IMR-90 (cell line): ENCODE results near the gene PALMD. TPM values are rescaled to one million over a fixed set of nuclear protein-coding genes. Genes with fewer than 3 reads are reported as not detected.

Source experiments
- ATAC-seq: fragments of 200-7000 bp; cut with Tn5 transposase; 2 replicates; pipeline ENCODE4 v1.9.1; 2020; ENCODE audit warnings: low read depth, mild to moderate bottlenecking, moderate library complexity
- BruUV-seq: library from RNA; stranded (reverse); fragments of 400-500 nt; replicated peaks from 2 replicates; lab custom pipeline; 2021; lab: Mats Ljungman, UMichigan
- CTCF ChIA-PET: fragments of 300-600 bp; formaldehyde crosslinking; extraction: SDS; loops from one replicate; lab custom pipeline; 2021; ENCODE audit warnings: antibody characterized with exemption; lab: Yijun Ruan, JAX
- POLR2A ChIA-PET: fragments of 300-600 bp; sonication (Branson Sonifier 250); formaldehyde crosslinking; loops from one replicate; lab custom pipeline; 2022; ENCODE audit warnings: antibody characterized with exemption; ENCODE audit not compliant: unreplicated experiment; lab: Charles Lee
- DNase-seq: peaks from one replicate; pipeline ENCODE4 v3.0.0; 2013
- H2AFZ ChIP-seq: replicated peaks from 2 replicates; pipeline ENCODE3; 2013; ENCODE audit warnings: low read length, mild to moderate bottlenecking; ENCODE audit not compliant: poor library complexity
- H2AK5ac ChIP-seq: 2 replicates; pipeline ENCODE4 v1.6.1; 2013; ENCODE audit warnings: low read depth, low read length, inconsistent platforms
- H2AK9ac ChIP-seq: replicated peaks from 2 replicates; pipeline ENCODE3; 2013; ENCODE audit warnings: mild to moderate bottlenecking, low read depth, low read length, moderate library complexity; ENCODE audit not compliant: poor library complexity
- H2BK120ac ChIP-seq: 2 replicates; pipeline ENCODE4 v1.6.1; 2013; ENCODE audit warnings: low read depth, low read length, inconsistent platforms
- H2BK15ac ChIP-seq: 3 replicates; pipeline ENCODE4 v1.6.1; 2013; ENCODE audit warnings: low read depth, low read length, inconsistent platforms
- H2BK20ac ChIP-seq: 2 replicates; pipeline ENCODE4 v1.6.1; 2013; ENCODE audit warnings: low read depth, mild to moderate bottlenecking, inconsistent platforms, low read length, moderate library complexity
- H2BK5ac ChIP-seq: 2 replicates; pipeline ENCODE4 v1.6.1; 2013; ENCODE audit warnings: mild to moderate bottlenecking, low read depth, low read length, inconsistent platforms; ENCODE audit not compliant: poor library complexity, severe bottlenecking
- H3K14ac ChIP-seq: replicated peaks from 2 replicates; pipeline ENCODE4 v1.6.1; 2013; ENCODE audit warnings: low read depth, low read length, inconsistent platforms
- H3K18ac ChIP-seq: 2 replicates; pipeline ENCODE4 v1.6.1; 2013; ENCODE audit warnings: low read depth, low read length, control low read depth
- H3K23ac ChIP-seq: 2 replicates; pipeline ENCODE4 v1.6.1; 2013; ENCODE audit warnings: low read depth, low read length, inconsistent platforms
- H3K27ac ChIP-seq: 2 replicates; pipeline ENCODE4 v1.5.1; 2013; ENCODE audit warnings: mild to moderate bottlenecking, control low read depth, low read length; ENCODE audit not compliant: insufficient read depth
- H3K27me3 ChIP-seq: 2 replicates; pipeline ENCODE4 v1.6.1; 2013; ENCODE audit warnings: low read length; ENCODE audit not compliant: control insufficient read depth, insufficient read depth
- H3K36me3 ChIP-seq: 2 replicates; pipeline ENCODE4 v1.6.1; 2013; ENCODE audit warnings: low read length, mixed read lengths; ENCODE audit not compliant: control insufficient read depth, insufficient read depth
- H3K4ac ChIP-seq: 2 replicates; pipeline ENCODE4 v1.6.1; 2013; ENCODE audit warnings: low read depth, low read length, inconsistent platforms
- H3K4me1 ChIP-seq: 2 replicates; pipeline ENCODE4 v1.6.1; 2013; ENCODE audit warnings: low read length, mixed read lengths; ENCODE audit not compliant: control insufficient read depth, insufficient read depth
- H3K4me2 ChIP-seq: 2 replicates; pipeline ENCODE4 v1.6.1; 2013; ENCODE audit warnings: low read depth, mild to moderate bottlenecking, control low read depth, low read length, moderate library complexity
- H3K4me3 ChIP-seq: 2 replicates; pipeline ENCODE4 v1.5.1; 2013; ENCODE audit warnings: low read depth, mild to moderate bottlenecking, control low read depth, low read length, moderate library complexity; ENCODE audit not compliant: insufficient read depth
- H3K56ac ChIP-seq: 2 replicates; pipeline ENCODE4 v1.6.1; 2013; ENCODE audit warnings: low read length, inconsistent platforms; ENCODE audit not compliant: insufficient read depth; ENCODE audit errors: extremely low read depth
- H3K79me1 ChIP-seq, 2 experiments: 2 replicates each; pipeline ENCODE4 v1.6.1; 2013; ENCODE audit warnings: low read length in 2 of 2, inconsistent platforms in 1 of 2, low read depth in 1 of 2
- H3K9ac ChIP-seq: 2 replicates; pipeline ENCODE4 v1.6.1; 2013; ENCODE audit warnings: low read depth, low read length, control low read depth
- H3K9me1 ChIP-seq: 2 replicates; pipeline ENCODE4 v1.6.1; 2013; ENCODE audit warnings: low read length, inconsistent platforms; ENCODE audit not compliant: insufficient read depth
- H3K9me3 ChIP-seq: 2 replicates; pipeline ENCODE4 v1.6.1; 2013; ENCODE audit warnings: low read length; ENCODE audit not compliant: control insufficient read depth, insufficient read depth
- H4K20me1 ChIP-seq: 2 replicates; pipeline ENCODE4 v1.6.1; 2013; ENCODE audit warnings: low read length, inconsistent platforms; ENCODE audit not compliant: insufficient read depth
- H4K5ac ChIP-seq: 2 replicates; pipeline ENCODE4 v1.6.1; 2013; ENCODE audit warnings: mild to moderate bottlenecking, low read depth, low read length, control low read depth
- H4K8ac ChIP-seq, 2 experiments: 2 replicates each; pipeline ENCODE4 v1.6.1; 2013; ENCODE audit warnings: low read depth in 2 of 2, low read length in 2 of 2, control low read depth in 1 of 2, inconsistent platforms in 1 of 2
- H4K91ac ChIP-seq: 2 replicates; pipeline ENCODE4 v1.6.1; 2013; ENCODE audit warnings: low read depth, low read length, inconsistent platforms; ENCODE audit not compliant: insufficient read depth
- POLR2A ChIP-seq: IDR thresholded peaks from 2 replicates; pipeline ENCODE4 v1.6.1; 2012; ENCODE audit warnings: mild to moderate bottlenecking, low read depth, low read length
- RCOR1 ChIP-seq: IDR thresholded peaks from 2 replicates; pipeline ENCODE4 v1.6.1; 2012; ENCODE audit warnings: mild to moderate bottlenecking, low read length, improper control_type of control experiment; ENCODE audit not compliant: insufficient replicate concordance
- RFX5 ChIP-seq: IDR thresholded peaks from 2 replicates; pipeline ENCODE4 v1.8.0; 2012; ENCODE audit warnings: low read depth, mild to moderate bottlenecking, low read length, moderate library complexity
- WGBS, 2 experiments: methylation state at CpG; one replicate each; pipeline versions ENCODE4 v1.1.5 to v1.1.7; 2013; ENCODE audit warnings: missing lambda C conversion rate in 2 of 2; ENCODE audit not compliant: insufficient read length in 1 of 2; ENCODE audit errors: extremely low coverage in 2 of 2; 5-methylcytosine and 5-hydroxymethylcytosine counted together
- dilution Hi-C: fragments of 300-500 bp; cut with HindIII; formaldehyde crosslinking; loops from one replicate; pipeline ENCODE4 v1.14.3; 2018; ENCODE audit warnings: low sequenced_read_pairs; ENCODE audit not compliant: unreplicated experiment
- in situ Hi-C: fragments of 300-500 bp; cut with MboI; formaldehyde crosslinking; loops from 3 replicates; pipeline ENCODE4 v1.14.3; 2019; ENCODE audit warnings: low sequenced_read_pairs, inconsistent platforms, mixed read lengths
- intact Hi-C: fragments of 100-400 bp; cut with micrococcal nuclease; formaldehyde crosslinking; loops from 2 replicates; pipeline ENCODE4 v1.10.0; 2022
- polyA plus RNA-seq, 3 experiments: library from polyadenylated mRNA; depleted of rRNA; stranded (reverse); fragments of >200 nt; gene quantifications; 2 replicates each; pipeline ENCODE4 v1.2.3, GENCODE V29; 2012; ENCODE audit warnings: low replicate concordance in 1 of 3
- total RNA-seq: library from RNA; depleted of rRNA; stranded (reverse); fragments of >200 nt; gene quantifications from 2 replicates; pipeline ENCODE4 v1.2.3, GENCODE V29; 2012

PALMD gene
- total and polyA plus RNA-seq, 2 of the 4 experiments (the other 2 are of a cell fraction), result 0.51 to 0.72 TPM

DNA sequence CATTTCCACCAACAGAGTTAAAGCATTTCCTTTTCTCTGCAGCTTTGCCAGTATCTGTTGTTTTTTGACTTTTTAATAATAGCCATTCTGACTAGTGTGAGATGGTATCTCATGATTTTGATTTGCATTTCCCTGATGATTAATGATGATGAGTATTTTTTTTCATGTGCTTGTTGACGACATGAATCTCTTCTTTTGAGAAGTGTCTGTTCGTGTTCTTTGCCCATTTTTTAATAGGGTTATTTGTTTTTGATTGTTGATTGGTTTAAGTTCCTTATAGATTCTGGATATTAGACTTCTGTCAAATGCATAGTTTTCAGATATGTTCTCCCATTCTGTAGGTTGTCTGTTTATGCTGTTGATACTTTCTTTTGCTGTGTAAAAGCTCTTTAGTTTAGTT is 37.9 kb upstream of the PALMD start:
- H2BK5ac ChIP-seq, result no peak overlapping the region
- TF ChIP-seq RFX5 (no peak), POLR2A (no peak), RCOR1 (no peak)
- H3K4ac ChIP-seq, result no peak overlapping the region
- BruUV-seq, result no TSS peak
- no peak overlapping the region for H3K56ac ChIP-seq
- H3K79me1 ChIP-seq, result no peaks in the 10 kb centered on the region
- WGBS, 2 experiments, result 86% methylated on average over 1 of the region's 2 CpGs; no CpG with 5 or more reads in 1 of the 2 experiments
- H2BK120ac ChIP-seq, result no peak overlapping the region
- DNase-seq (no peak), ATAC-seq (no peak)
- H3K14ac ChIP-seq, result no peak overlapping the region
- H4K20me1 ChIP-seq, result no peaks in the 10 kb centered on the region
- no peak overlapping the region for H3K9ac ChIP-seq
- CTCF ChIA-PET, result interaction anchor here (1.7 kb wide), 1 partner anchor 43 kb away, joined by 3 read pairs; no protein-coding TSS in a partner anchor
- dilution Hi-C loops, result no loop called here
- intact Hi-C loops, result no loop called here
- no peak overlapping the region for H3K23ac ChIP-seq
- H3K4me3 ChIP-seq, result no peak overlapping the region
- no peak overlapping the region for H2AK9ac ChIP-seq
- no peak overlapping the region for H2BK20ac ChIP-seq
- no peaks in the 10 kb centered on the region for H3K36me3 ChIP-seq
- H3K4me1 ChIP-seq, result peaks cover 2% of the 10 kb centered on the region; the same call in 1 of the 2 replicates
- H3K4me2 ChIP-seq, result no peak overlapping the region
- no peak overlapping the region for H2BK15ac ChIP-seq
- no peaks in the 10 kb centered on the region for H3K27me3 ChIP-seq
- no peaks in the 10 kb centered on the region for H3K9me1 ChIP-seq
- no peak overlapping the region for H2AK5ac ChIP-seq
- in situ Hi-C loops, result no loop called here
- H2AFZ ChIP-seq, result no peak overlapping the region
- POLR2A ChIA-PET, result no interaction called here
- no peak overlapping the region for H4K8ac ChIP-seq
- no peak overlapping the region for H3K27ac ChIP-seq
- no peak overlapping the region for H4K5ac ChIP-seq
- no peaks in the 10 kb centered on the region for H3K9me3 ChIP-seq
- no peak overlapping the region for H3K18ac ChIP-seq
- no peak overlapping the region for H4K91ac ChIP-seq
